ENCODE results near the gene FAM13A. TPM values are rescaled to one million over a fixed set of nuclear protein-coding genes. Genes with fewer than 3 reads are reported as not detected.

FAM13A gene
- total and polyA plus RNA-seq, 4 experiments from 2014 or later, result 9.6 to 19.7 (median 13.0) TPM

- Mint-ChIP-seq H3K27me3 (peaks cover 0 to 4% of the 10 kb centered on the region in 2 donors), H3K27ac (no peak overlapping the region), H3K36me3 (no peaks in the 10 kb centered on the region), H3K4me3 (no peak overlapping the region), H3K9me3 (peaks cover 0 to 4% (median 0%) of the 10 kb centered on the region in 8 donors), H3K4me1 (no peaks in the 10 kb centered on the region)
- no peak overlapping the region for H3K27ac ChIP-seq (ENCODE audit: low read depth, low read length)
- no peaks in the 10 kb centered on the region for H3K9me3 ChIP-seq (ENCODE audit: control insufficient read depth in 1 of 2, low read length in 2 of 2)
- no peaks in the 10 kb centered on the region for H3K27me3 ChIP-seq (ENCODE audit: insufficient read depth, low read length)
- POLR2A ChIA-PET (ENCODE audit: partially characterized antibody), result no interaction called here
- no peak for DNase-seq
- H3K36me3 ChIP-seq (ENCODE audit: insufficient read depth, low read length), result no peaks in the 10 kb centered on the region
- no peaks in the 10 kb centered on the region for H3K4me1 ChIP-seq (ENCODE audit: insufficient read depth, low read length)
- H3K4me3 ChIP-seq (ENCODE audit: low read length in 2 of 2), result no peak overlapping the region
- intact Hi-C loops (cut with micrococcal nuclease), result no loop called here
- CTCF ChIA-PET (ENCODE audit: partially characterized antibody), result no interaction called here
These were observed 188.5 kb downstream of the FAM13A start for GRCh38 chr4:88868510-88868909.

- CTCF ChIA-PET (ENCODE audit: partially characterized antibody), result no interaction called here
- no peak overlapping the region for H3K27ac ChIP-seq (ENCODE audit: low read depth, low read length)
- H3K4me1 ChIP-seq (ENCODE audit: insufficient read depth, low read length), result no peaks in the 10 kb centered on the region
- H3K4me3 ChIP-seq (ENCODE audit: low read length in 2 of 2), result no peak overlapping the region
- Mint-ChIP-seq H3K27ac (no peak overlapping the region), H3K9me3 (peaks cover 0 to 2% (median 0%) of the 10 kb centered on the region in 8 donors), H3K4me1 (no peaks in the 10 kb centered on the region), H3K4me3 (no peak overlapping the region), H3K36me3 (no peaks in the 10 kb centered on the region), H3K27me3 (peaks cover 0 to 2% of the 10 kb centered on the region in 2 donors)
- no peaks in the 10 kb centered on the region for H3K27me3 ChIP-seq (ENCODE audit: insufficient read depth, low read length)
- no peaks in the 10 kb centered on the region for H3K9me3 ChIP-seq (ENCODE audit: control insufficient read depth in 1 of 2, low read length in 2 of 2)
- no peaks in the 10 kb centered on the region for H3K36me3 ChIP-seq (ENCODE audit: insufficient read depth, low read length)
- intact Hi-C loops (cut with micrococcal nuclease), result no loop called here
- no peak for DNase-seq
- POLR2A ChIA-PET (ENCODE audit: partially characterized antibody), result no interaction called here
These were observed 190.0 kb downstream of the FAM13A start for GRCh38 chr4:88866862-88867550.

GRCh38 chr4:88865466-88865865 is 191.5 kb downstream of the FAM13A start:
- no peaks in the 10 kb centered on the region for H3K4me1 ChIP-seq (ENCODE audit: insufficient read depth, low read length)
- H3K27ac ChIP-seq (ENCODE audit: low read depth, low read length), result no peak overlapping the region
- DNase-seq, result no peak
- Mint-ChIP-seq H3K4me1 (no peaks in the 10 kb centered on the region), H3K36me3 (no peaks in the 10 kb centered on the region), H3K9me3 (peaks cover 0 to 2% (median 0%) of the 10 kb centered on the region in 8 donors), H3K27me3 (no peaks in the 10 kb centered on the region), H3K27ac (no peak overlapping the region), H3K4me3 (no peak overlapping the region)
- intact Hi-C loops (cut with micrococcal nuclease), result no loop called here
- POLR2A ChIA-PET (ENCODE audit: partially characterized antibody), result no interaction called here
- H3K36me3 ChIP-seq (ENCODE audit: insufficient read depth, low read length), result no peaks in the 10 kb centered on the region
- CTCF ChIA-PET (ENCODE audit: partially characterized antibody), result no interaction called here
- no peaks in the 10 kb centered on the region for H3K9me3 ChIP-seq (ENCODE audit: control insufficient read depth in 1 of 2, low read length in 2 of 2)
- no peak overlapping the region for H3K4me3 ChIP-seq (ENCODE audit: low read length in 2 of 2)
- H3K27me3 ChIP-seq (ENCODE audit: insufficient read depth, low read length), result no peaks in the 10 kb centered on the region

GRCh38 chr4:88865046-88865445 is 191.9 kb downstream of the FAM13A start:
- Histone ChIP-seq H3K36me3 (ENCODE audit: insufficient read depth, low read length) (no peaks in the 10 kb centered on the region), H3K27me3 (ENCODE audit: insufficient read depth, low read length) (no peaks in the 10 kb centered on the region), H3K4me1 (ENCODE audit: insufficient read depth, low read length) (no peaks in the 10 kb centered on the region), H3K27ac (ENCODE audit: low read depth, low read length) (no peak overlapping the region), H3K9me3 (ENCODE audit: control insufficient read depth in 1 of 2, low read length in 2 of 2) (no peaks in the 10 kb centered on the region), H3K4me3 (ENCODE audit: low read length in 2 of 2) (no peak overlapping the region)
- Mint-ChIP-seq H3K4me3 (no peak overlapping the region), H3K36me3 (no peaks in the 10 kb centered on the region), H3K27me3 (no peaks in the 10 kb centered on the region), H3K27ac (no peak overlapping the region), H3K4me1 (no peaks in the 10 kb centered on the region), H3K9me3 (peaks cover 0 to 2% (median 0%) of the 10 kb centered on the region in 8 donors)
- ChIA-PET CTCF (ENCODE audit: partially characterized antibody) (no interaction called here), POLR2A (ENCODE audit: partially characterized antibody) (no interaction called here)
- intact Hi-C loops (cut with micrococcal nuclease), result no loop called here
- no peak for DNase-seq

- Histone ChIP-seq H3K36me3 (ENCODE audit: insufficient read depth, low read length) (no peaks in the 10 kb centered on the region), H3K4me1 (ENCODE audit: insufficient read depth, low read length) (no peaks in the 10 kb centered on the region), H3K4me3 (ENCODE audit: low read length in 2 of 2) (no peak overlapping the region), H3K27me3 (ENCODE audit: insufficient read depth, low read length) (no peaks in the 10 kb centered on the region), H3K27ac (ENCODE audit: low read depth, low read length) (no peak overlapping the region), H3K9me3 (ENCODE audit: control insufficient read depth in 1 of 2, low read length in 2 of 2) (no peaks in the 10 kb centered on the region)
- intact Hi-C loops (cut with micrococcal nuclease), result no loop called here
- no peak for DNase-seq
- Mint-ChIP-seq H3K9me3 (no peaks in the 10 kb centered on the region), H3K27me3 (no peaks in the 10 kb centered on the region), H3K4me3 (no peak overlapping the region), H3K4me1 (peaks cover 0 to 4% (median 0%) of the 10 kb centered on the region in 4 donors), H3K36me3 (no peaks in the 10 kb centered on the region), H3K27ac (no peak overlapping the region)
- ChIA-PET CTCF (ENCODE audit: partially characterized antibody) (interaction anchor here (1.1 kb wide), 1 partner anchor 42 kb away, joined by 3 read pairs; no protein-coding TSS in a partner anchor), POLR2A (ENCODE audit: partially characterized antibody) (no interaction called here)
These were observed 196.4 kb downstream of the FAM13A start for GRCh38 chr4:88860586-88860985.

GRCh38 chr4:88859191-88859812 is 197.7 kb downstream of the FAM13A start:
- intact Hi-C loops (cut with micrococcal nuclease), result no loop called here

GRCh38 chr4:88858752-88859151 is 198.2 kb downstream of the FAM13A start:
- H3K4me1 Mint-ChIP-seq, result peaks cover 0 to 4% (median 0%) of the 10 kb centered on the region in 4 donors
- no peak overlapping the region for H3K4me3 Mint-ChIP-seq
- H3K36me3 Mint-ChIP-seq, result no peaks in the 10 kb centered on the region
- Histone ChIP-seq H3K4me1 (ENCODE audit: insufficient read depth, low read length) (no peaks in the 10 kb centered on the region), H3K27ac (ENCODE audit: low read depth, low read length) (no peak overlapping the region), H3K36me3 (ENCODE audit: insufficient read depth, low read length) (no peaks in the 10 kb centered on the region), H3K4me3 (ENCODE audit: low read length in 2 of 2) (no peak overlapping the region), H3K27me3 (ENCODE audit: insufficient read depth, low read length) (no peaks in the 10 kb centered on the region), H3K9me3 (ENCODE audit: control insufficient read depth in 1 of 2, low read length in 2 of 2) (no peaks in the 10 kb centered on the region)
- no peak overlapping the region for H3K27ac Mint-ChIP-seq
- ChIA-PET POLR2A (ENCODE audit: partially characterized antibody) (no interaction called here), CTCF (ENCODE audit: partially characterized antibody) (no interaction called here)
- no peaks in the 10 kb centered on the region for H3K27me3 Mint-ChIP-seq
- H3K9me3 Mint-ChIP-seq, result no peaks in the 10 kb centered on the region
- no peak for DNase-seq
- intact Hi-C loops (cut with micrococcal nuclease), result no loop called here

More at GRCh38 chr4:88859191-88859812, 197.7 kb downstream of the FAM13A start:
- no peaks in the 10 kb centered on the region for H3K36me3 ChIP-seq (ENCODE audit: insufficient read depth, low read length)
- no peaks in the 10 kb centered on the region for H3K27me3 ChIP-seq (ENCODE audit: insufficient read depth, low read length)
- ChIA-PET CTCF (ENCODE audit: partially characterized antibody) (interaction anchor here (1.1 kb wide), 1 partner anchor 41 kb away, joined by 3 read pairs; no protein-coding TSS in a partner anchor), POLR2A (ENCODE audit: partially characterized antibody) (no interaction called here)
- Mint-ChIP-seq H3K9me3 (no peaks in the 10 kb centered on the region), H3K4me3 (no peak overlapping the region), H3K27me3 (no peaks in the 10 kb centered on the region), H3K36me3 (no peaks in the 10 kb centered on the region), H3K4me1 (peaks cover 0 to 4% (median 0%) of the 10 kb centered on the region in 4 donors), H3K27ac (no peak overlapping the region)
- no peak overlapping the region for H3K27ac ChIP-seq (ENCODE audit: low read depth, low read length)
- no peak overlapping the region for H3K4me3 ChIP-seq (ENCODE audit: low read length in 2 of 2)
- H3K9me3 ChIP-seq (ENCODE audit: control insufficient read depth in 1 of 2, low read length in 2 of 2), result no peaks in the 10 kb centered on the region
- DNase-seq, result no peak
- no peaks in the 10 kb centered on the region for H3K4me1 ChIP-seq (ENCODE audit: insufficient read depth, low read length)

All from CD4-positive, alpha-beta memory T cell (primary cell).